ENCODE results near the gene GON4L.

GRCh38 chr1:155882235-155882634, 25.2 kb upstream of the GON4L start:
- TF ChIP-seq POLR2A (IDR thresholded peaks at IDR 0.05; ENCODE audit: low read depth, low read length): no peak
- no peak for TF ChIP-seq SMC3 (IDR thresholded peaks at IDR 0.05; ENCODE audit: low read depth, low read length)
- no peak for TF ChIP-seq CTCF (conservative IDR thresholded peaks at IDR 0.05; ENCODE audit: low read depth, low read length)
- TF ChIP-seq MXI1 (IDR thresholded peaks at IDR 0.05; ENCODE audit: borderline replicate concordance, low read depth, low read length): no peak
- no peak for TF ChIP-seq ELK1 (IDR thresholded peaks at IDR 0.05; ENCODE audit: borderline replicate concordance, low read depth, low read length)
- no peak for TF ChIP-seq CEBPB (IDR thresholded peaks at IDR 0.05; ENCODE audit: low read depth, low read length)
- no peak for TF ChIP-seq RAD21 (IDR thresholded peaks at IDR 0.05; ENCODE audit: low read length)
- TF ChIP-seq USF2 (IDR thresholded peaks at IDR 0.05; ENCODE audit: low read depth, low read length): no peak
- TF ChIP-seq CHD1 (IDR thresholded peaks at IDR 0.05; ENCODE audit: low read depth, low read length): no peak
- TF ChIP-seq MAFK (IDR thresholded peaks at IDR 0.05; ENCODE audit: low read depth, low read length): no peak
- TF ChIP-seq RCOR1 (IDR thresholded peaks at IDR 0.05; ENCODE audit: insufficient replicate concordance, low read length): no peak

Measured in IMR-90 (cell line).